Breast epithelium (tissue), 3 donors: Measurements from ENCODE around the gene C4BPA.

ENCODE experiments used
- POLR2A ChIP-seq: fragments of 450-650 bp; IDR thresholded peaks from one replicate; pipeline ENCODE4 v1.6.1; 2016; ENCODE audit warnings: antibody characterized with exemption, mild to moderate bottlenecking, moderate library complexity
- TF ChIP-seq, protein P1 (sequence below), 3 donors: fragments of 450-650 bp; IDR thresholded peaks; one replicate each; pipeline ENCODE4 v1.5.1; 2016 to 2017; ENCODE audit warnings: antibody characterized with exemption in 3 of 3, mild to moderate bottlenecking in 3 of 3, moderate library complexity in 3 of 3

- no peak for TF ChIP-seq POLR2A
- TF ChIP-seq, protein P1, sequence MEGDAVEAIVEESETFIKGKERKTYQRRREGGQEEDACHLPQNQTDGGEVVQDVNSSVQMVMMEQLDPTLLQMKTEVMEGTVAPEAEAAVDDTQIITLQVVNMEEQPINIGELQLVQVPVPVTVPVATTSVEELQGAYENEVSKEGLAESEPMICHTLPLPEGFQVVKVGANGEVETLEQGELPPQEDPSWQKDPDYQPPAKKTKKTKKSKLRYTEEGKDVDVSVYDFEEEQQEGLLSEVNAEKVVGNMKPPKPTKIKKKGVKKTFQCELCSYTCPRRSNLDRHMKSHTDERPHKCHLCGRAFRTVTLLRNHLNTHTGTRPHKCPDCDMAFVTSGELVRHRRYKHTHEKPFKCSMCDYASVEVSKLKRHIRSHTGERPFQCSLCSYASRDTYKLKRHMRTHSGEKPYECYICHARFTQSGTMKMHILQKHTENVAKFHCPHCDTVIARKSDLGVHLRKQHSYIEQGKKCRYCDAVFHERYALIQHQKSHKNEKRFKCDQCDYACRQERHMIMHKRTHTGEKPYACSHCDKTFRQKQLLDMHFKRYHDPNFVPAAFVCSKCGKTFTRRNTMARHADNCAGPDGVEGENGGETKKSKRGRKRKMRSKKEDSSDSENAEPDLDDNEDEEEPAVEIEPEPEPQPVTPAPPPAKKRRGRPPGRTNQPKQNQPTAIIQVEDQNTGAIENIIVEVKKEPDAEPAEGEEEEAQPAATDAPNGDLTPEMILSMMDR (IDR thresholded peaks at IDR 0.05): no peak
These were observed 1.4 kb upstream of the C4BPA start for GRCh38 chr1:207102659-207103058.
